Fibroblast of gingiva (primary cell): Measurements from ENCODE around the gene FYB1.

Source experiments
- DNase-seq: peaks from one replicate; pipeline ENCODE4 v3.0.0-alpha.2; 2011; ENCODE audit warnings: low read depth

FYB1 gene

GRCh38 chr5:39080168-39080567 is 139.2 kb downstream of the FYB1 start:
- no peak for DNase-seq

DNA sequence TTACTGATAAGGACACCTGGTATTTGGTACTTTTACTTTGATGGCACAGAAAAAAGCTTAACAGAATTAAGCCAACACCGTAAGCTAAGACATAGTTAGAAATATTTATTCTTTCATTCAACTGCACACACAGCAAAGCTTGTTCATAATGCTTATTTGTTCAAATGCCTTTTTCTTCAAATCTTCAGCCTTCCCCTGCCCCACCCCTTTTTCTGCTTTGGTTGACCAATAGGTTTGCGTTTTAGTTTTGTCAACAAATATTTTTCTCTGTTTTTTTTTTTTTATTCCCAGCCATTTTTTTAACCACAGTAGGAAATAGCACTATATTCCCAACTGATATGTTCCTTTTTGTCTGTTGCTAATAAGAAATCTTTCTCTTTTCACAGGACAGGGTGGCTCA is 140.2 kb downstream of the FYB1 start:
- DNase-seq, result no peak

DNA sequence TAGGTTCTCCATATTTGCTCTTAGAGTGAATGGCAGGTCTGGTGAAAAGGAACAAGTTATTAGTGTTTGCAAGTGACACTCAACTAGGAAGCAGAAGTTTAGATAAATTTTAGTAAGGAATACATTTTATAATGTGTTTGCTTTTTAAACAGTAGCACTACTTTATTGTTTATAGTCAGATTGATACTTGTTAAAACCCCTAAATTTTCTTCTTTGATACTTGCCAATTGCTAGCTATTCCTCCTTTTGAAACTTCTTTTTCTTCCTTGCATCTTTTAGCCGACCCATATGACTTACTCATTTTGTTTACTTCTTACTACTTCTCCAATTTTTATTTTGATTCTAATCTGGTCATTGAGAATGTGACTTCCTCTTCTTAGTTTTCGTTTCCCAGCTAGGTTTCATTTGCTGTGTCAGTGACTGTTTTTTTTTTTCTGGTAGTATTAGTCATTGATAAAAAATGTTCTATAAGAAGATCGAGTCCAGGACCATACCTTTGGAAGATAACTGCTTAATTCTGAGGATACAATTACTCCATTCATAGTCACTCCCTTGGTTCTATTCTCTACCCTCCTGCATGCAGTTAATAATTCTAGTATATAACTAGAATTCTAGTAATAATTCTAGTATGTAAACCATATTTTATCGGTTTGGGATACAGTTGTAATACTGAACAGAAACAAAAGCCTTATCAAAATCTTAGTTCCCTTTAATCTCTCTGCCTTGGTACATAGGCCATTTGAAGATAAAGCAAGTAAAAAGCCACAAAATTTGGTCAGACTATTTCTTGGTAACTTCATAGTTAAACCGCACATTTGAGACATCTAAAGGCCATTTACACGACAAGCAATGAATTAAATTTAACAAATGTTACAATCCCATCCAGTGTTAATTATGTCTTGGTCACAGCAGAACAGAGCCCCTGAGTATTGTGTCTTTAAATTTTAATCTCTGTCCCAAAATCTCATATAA is 142.3 kb downstream of the FYB1 start:
- no peak for DNase-seq

- no peak for DNase-seq
These were observed 143.1 kb downstream of the FYB1 start for GRCh38 chr5:39076101-39076756.

DNA sequence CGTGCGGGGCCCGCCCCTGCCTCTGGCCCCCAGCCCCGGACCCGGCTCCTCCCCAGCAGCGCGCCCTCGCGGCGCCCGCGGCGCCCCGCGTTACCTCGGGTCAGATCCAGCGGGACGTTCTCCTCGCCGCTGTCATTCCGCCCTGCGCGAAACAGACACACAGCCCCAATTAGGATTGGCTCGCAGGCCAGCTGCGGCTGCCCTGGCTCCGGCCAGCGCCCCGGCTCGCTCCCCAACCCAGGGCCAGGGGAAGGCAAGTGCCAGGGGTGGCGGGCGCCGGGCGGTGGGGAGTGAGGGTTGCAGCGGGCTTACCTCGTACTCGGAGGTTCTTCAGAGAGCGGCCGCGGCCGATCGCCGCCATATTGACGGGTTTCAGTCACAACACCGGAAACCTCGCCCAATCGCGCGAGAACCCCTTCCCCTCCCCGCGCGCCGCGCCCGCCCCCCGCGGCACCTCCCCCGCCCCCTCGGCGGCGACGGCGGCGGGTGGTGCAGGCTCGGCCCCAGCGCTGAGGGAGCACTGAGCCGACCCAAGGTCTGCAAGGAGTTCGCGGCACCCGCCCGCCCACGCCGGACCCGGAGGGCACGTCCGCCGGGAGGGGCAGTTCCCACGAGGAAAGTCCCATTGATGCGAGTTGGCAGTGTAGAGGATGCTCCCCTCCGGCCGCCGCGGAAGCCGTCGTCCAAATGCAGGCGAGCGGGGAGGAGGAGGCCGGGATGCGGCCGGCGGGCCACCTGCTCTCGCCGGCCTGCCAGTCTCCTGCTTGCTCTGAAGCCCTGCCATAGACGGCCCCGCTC is 145.1 kb downstream of the FYB1 start, which contains the start of gene RICTOR:
RICTOR (minus strand) TSS at position 383 of the 798 bp plus-strand sequence; CDS start at position 361, 22 bp downstream.
- DNase-seq, result peak; percentile 84

DNA sequence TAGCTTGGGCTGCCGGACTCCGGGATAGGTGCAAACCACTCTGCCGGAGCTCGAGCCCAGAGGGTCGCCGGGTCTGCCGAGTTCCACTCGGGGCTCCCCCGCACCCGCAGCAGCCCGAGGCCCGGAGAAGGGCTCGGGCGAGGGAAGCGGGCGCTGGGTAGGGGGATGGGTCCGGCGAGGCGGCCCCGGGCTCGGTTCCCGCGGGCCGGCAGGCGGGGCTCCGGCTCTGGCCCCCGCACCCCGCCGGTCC is 145.7 kb downstream of the FYB1 start:
- DNase-seq, result no peak

GRCh38 chr5:39072925-39073766 is 146.2 kb downstream of the FYB1 start:
- peak; percentile 23 for DNase-seq

DNA sequence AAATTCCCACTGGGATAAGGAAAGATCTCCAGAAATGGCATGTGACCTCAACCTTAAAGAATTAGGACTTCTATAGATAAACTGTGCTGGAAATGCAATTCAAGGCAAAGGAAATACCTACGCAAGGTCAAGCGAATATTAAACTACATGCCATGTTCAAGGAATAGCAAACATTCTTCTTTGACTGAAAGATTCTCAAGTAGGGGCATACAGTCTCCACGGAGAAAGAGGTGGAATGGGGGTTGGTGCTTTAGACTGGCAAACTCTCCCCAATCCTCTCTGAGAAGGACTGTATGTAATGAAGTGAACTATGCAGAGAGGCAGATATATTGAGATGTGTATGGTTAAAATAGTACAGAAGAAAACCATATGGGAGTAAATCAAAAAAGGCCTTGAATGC is 151.3 kb downstream of the FYB1 start:
- DNase-seq, result no peak

DNA sequence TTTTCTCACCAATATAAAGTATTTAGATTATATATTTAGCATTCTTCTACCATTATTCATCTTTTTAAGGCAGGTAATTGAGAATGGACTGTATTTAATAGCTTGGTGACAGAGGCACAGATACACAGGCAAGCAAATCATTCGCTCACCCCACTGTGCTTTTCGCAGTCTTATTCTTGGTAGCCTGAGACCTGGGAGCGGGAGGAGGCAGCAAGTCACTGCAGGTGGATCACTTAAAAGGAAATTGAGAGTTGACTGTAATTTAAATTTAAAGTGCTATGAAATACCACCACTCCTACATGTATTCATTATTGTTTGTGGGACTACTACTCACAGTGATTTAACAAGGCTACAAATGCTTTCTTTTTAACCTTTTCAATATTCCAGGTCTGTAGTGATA is 154.9 kb downstream of the FYB1 start:
- DNase-seq, result no peak

- DNase-seq, result no peak
These were observed 156.3 kb downstream of the FYB1 start for GRCh38 chr5:39063037-39063436.

- DNase-seq, result peak; percentile 46
These were observed 156.8 kb downstream of the FYB1 start for GRCh38 chr5:39062530-39062929.

DNA sequence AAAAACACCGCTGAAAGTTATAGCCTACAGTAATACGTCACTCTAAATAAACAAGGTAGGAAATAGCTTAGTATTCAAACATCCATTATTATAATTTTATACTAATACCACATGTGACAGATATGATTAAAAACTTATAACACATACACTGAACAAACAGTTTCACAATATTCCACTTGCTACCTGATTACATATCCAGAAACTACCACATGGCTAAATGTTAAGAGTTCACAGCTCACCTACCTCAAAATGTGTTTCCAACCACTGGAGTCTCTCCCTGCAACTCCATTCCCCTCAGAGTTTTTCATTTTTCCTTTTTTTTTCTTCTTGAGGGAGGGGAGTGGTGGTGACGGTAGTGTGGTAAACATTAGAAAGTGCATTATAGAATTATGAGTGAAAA is 157.3 kb downstream of the FYB1 start:
- no peak for DNase-seq

DNA sequence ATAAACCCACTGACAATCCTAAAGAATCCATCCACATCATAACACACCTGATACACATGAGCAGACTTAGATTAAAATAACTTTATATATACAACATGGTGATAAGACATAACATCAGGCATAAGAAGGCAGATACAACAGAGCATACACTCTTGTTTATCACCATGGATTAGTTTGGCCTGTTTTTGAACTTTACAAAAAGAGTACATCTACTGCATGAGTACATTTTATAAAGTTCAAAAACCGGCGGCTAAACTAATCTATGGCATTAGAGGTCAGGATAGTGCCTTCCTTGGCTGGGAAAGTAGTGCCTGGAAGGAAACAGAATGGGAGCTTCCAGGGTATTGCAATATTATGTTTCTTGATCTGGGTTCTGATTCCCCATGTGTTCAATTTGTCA is 160.3 kb downstream of the FYB1 start:
- DNase-seq, result no peak

- DNase-seq, result no peak
These were observed 161.0 kb downstream of the FYB1 start for GRCh38 chr5:39058178-39058921.

DNA sequence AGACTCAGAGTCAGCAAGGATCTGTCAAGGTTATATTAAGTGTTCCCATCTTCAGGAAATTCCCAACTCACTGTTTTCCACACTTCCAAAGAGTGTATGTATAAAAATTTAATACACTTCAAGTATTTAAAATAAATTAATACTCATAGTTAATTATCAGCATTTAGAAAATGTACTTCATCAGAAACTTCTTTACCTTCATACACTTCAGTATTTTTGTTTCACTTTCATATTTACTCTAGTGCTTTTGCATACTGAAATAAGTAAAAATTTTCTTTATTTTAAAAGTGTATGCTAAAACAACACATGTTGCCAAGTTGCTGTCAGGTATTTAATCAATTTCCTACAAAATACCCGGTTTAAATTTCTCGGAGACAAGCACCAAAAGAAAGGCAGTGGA is 161.6 kb downstream of the FYB1 start:
- no peak for DNase-seq

DNA sequence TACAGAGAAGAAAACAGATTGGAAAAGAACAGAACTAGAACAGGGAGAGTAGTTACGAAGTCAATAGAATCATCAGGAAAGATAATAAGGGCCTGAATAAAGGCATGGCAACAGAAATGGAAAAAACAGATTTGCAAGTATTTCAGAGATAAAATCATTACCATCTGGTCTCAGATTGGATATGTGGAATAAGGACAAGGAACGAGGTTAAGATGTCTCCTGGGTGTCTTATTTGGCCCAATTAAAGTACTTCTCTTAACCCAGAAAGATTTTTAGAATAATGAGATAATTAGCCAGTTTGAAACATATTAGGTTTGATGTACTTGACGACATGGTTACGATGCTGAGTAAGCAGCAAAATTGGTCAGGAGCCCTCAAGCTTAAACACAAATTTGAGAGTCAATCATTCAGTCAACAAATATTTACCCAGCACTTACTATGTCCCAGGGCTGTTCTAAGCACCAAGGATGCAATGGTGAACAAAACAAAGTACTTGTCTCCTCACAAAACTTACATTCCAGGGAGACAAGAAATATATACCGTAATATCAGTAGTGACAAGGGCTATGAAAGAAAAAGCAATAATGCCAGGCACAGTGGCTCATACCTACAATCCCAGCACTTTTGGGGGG is 163.5 kb downstream of the FYB1 start:
- DNase-seq, result peak; percentile 15
